ENCODE results near the gene ARHGAP6. TPM values are rescaled to one million over a fixed set of nuclear protein-coding genes. Genes with fewer than 3 reads are reported as not detected.

Gene ARHGAP6
- total and polyA plus RNA-seq, 2 experiments from 2014 or later, result 0.26 to 0.59 TPM

GRCh38 chrX:11672213-11672612, 6.5 kb upstream of the ARHGAP6 start (continued):
- no peak for TF ChIP-seq ZNF462 (CRISPR knock-in tag; IDR thresholded peaks at IDR 0.05)

- Mint-ChIP-seq H3K9me3 (peaks cover 1% of the 10 kb centered on the region; the same call in 1 of the 3 replicates), H3K4me3 (no peak overlapping the region), H3K4me1 (peaks cover 4% of the 10 kb centered on the region; the same call in 1 of the 3 replicates), H3K27ac (no peak overlapping the region), H3K36me3 (ENCODE audit: low read depth) (no peaks in the 10 kb centered on the region), H3K27me3 (ENCODE audit: insufficient read depth, low read depth, poor library complexity) (peaks cover 25% of the 10 kb centered on the region)
- Histone ChIP-seq H3K4me1 (ENCODE audit: insufficient read depth) (no peaks in the 10 kb centered on the region), H3K4me2 (no peak overlapping the region), H3F3A (replicated peaks; ENCODE audit: low read depth) (no peaks in the 10 kb centered on the region), H2AFZ (no peak overlapping the region), H3K9me2 (ENCODE audit: insufficient read depth) (no peaks in the 10 kb centered on the region), H3K36me3 (ENCODE audit: insufficient read depth) (no peaks in the 10 kb centered on the region), H3K4me3 (no peak overlapping the region), H3K27ac (ENCODE audit: low read depth) (no peak overlapping the region), H3K27me3 (ENCODE audit: insufficient read depth) (peaks cover 57% of the 10 kb centered on the region), H4K20me1 (replicated peaks; ENCODE audit: insufficient read depth) (no peaks in the 10 kb centered on the region), H3K79me2 (replicated peaks; ENCODE audit: insufficient read depth) (no peaks in the 10 kb centered on the region)
- TF ChIP-seq CTCF (conservative IDR thresholded peaks at IDR 0.05; ENCODE audit: low read depth in 2 of 2) (no peak), EZH2phosphoT487 (IDR thresholded peaks at IDR 0.05; ENCODE audit: unreplicated experiment) (no peak), ZNF331 (CRISPR knock-in tag; IDR thresholded peaks at IDR 0.05; ENCODE audit: low read depth) (no peak), STAT1 (IDR thresholded peaks at IDR 0.05; ENCODE audit: unreplicated experiment) (no peak), NANOG (IDR thresholded peaks at IDR 0.05; ENCODE audit: borderline replicate concordance) (no peak), ETS1 (IDR thresholded peaks at IDR 0.05) (no peak)
- DNase-seq (ENCODE audit: low spot score), result no peak
- ATAC-seq, result no peak
Observed at GRCh38 chrX:11670316-11670715, 4.6 kb upstream of the ARHGAP6 start.
